Measurements from ENCODE around the gene CRYBA4.
"Not testable (repeated sequence)": the region's sequence is repeated elsewhere in the genome, so short reads cannot be mapped to it uniquely, and the experiment has no call there.

CRYBA4 gene

DNA sequence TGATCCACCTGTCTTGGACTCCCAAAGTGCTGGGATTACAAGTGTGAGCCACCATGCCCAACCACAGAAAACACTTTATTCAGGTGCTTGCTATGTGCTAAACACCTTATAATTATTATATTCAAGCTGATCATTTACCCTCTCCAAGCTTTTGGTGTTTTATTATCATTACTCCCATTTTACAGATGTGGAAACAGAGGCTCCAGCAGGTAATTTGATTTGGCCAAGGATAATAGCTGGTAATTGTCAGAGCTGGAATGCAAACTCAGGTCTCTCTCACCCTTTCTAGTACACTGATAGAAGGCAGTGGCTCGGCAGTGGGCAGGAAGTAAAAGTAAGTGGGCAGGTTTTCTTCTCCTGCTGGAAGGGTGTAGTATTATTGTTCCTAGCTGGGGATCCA lies 28.0 kb upstream of the CRYBA4 start:
- no peak for DNase-seq (ENCODE audit: low read depth in 1 of 2, low spot score in 1 of 2)

DNA sequence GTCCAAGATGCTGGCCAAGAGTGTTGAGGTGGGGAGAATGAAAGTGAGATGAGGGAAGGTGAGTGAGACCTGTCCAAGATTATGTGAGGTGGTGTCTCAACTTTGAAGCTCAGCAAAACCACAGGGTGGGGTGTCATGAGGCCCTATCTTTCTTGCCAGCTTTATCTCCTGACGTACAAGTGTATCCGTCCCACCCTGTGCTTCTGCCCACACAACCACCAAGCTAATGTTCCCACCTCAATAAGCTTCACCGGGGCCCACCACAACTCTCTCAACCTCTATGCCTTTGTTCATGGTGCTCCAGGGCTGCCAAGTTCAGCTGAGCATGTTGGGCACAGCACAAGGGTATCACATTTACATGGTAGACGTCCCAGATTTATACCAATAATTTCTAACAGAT lies 24.7 kb upstream of the CRYBA4 start:
- DNase-seq (ENCODE audit: low read depth in 1 of 2, low spot score in 1 of 2), result no peak

DNA sequence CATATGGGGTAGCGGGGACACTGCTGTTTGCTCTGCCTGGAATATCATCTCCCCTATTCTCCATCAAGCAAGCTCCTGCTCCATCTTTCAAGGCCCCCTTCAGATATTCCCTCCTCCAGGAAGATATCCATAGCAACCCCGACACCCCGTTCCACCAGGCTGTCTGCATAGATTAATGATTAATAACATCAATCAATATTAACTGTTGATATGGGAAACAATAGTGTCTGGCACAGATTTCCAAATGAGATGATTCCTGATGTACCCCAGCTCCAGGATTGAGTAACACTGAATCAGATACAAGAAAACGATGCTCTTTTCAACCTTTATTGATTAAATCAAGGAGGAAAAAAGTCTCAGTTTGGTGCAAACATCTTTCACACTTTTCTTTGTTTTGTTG lies 24.3 kb upstream of the CRYBA4 start:
- DNase-seq (ENCODE audit: low read depth in 1 of 2, low spot score in 1 of 2), result no peak

DNA sequence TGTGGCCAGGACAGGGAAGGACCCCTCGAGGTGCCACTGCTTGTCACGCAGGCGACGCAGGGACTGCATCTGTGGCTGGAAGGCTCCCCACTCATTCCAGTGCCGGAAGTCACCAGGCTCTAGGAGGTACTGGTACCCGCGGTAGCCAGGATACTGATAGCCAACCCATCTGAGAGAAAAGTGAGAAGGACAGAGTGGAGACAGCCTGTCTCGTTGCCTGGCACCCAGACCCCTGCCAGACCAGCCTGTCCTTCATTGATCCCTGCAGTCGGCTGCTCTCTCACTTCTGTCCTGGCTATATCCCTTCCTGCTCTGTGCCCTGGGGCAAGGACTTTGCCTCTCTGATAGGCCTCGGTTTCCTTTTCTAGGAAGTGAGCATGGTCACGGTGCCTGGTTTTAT lies 22.3 kb upstream of the CRYBA4 start:
- no peak for DNase-seq (ENCODE audit: low read depth in 1 of 2, low spot score in 1 of 2)

DNA sequence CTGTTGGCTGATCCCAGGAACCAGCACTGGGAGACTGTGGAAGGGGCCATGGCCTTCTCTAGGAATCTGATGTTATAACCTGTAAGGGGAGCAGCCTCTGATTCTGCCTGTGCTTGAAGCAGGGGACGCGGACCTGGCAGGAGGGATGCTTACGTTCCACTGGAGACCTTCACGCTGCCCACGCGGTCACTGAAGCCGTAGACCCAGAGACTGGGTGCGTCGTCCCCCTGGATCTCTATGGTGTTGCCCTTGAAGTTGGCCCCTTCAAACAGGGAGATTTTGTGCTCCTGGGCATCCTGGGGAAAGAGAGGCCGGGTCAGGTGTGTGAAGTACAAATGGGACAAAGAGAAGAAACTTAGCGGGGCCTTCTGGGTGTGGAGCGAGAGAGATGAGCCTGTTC lies 20.0 kb upstream of the CRYBA4 start:
- no peak for DNase-seq (ENCODE audit: low read depth in 1 of 2, low spot score in 1 of 2)

DNA sequence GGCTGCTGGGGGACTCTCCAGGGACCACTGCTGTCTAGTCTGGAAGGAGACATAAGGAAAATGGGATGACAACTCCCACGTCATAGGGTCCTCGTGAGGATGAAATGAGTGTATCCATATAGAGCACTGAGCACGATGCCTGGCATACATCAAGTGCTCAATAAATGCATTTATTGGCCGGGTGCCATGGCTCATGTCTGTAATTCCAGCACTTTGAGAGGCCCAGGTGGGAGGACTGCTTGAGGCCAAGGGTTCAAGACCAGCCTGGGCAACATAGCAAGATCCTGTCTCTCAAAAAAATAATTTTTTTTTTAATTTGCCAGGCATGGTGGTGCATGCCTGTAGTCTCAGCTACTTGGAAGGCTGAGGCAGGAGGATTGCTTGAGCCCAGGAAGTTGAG lies 19.6 kb upstream of the CRYBA4 start:
- DNase-seq (ENCODE audit: low read depth in 1 of 2, low spot score in 1 of 2), result no peak

DNA sequence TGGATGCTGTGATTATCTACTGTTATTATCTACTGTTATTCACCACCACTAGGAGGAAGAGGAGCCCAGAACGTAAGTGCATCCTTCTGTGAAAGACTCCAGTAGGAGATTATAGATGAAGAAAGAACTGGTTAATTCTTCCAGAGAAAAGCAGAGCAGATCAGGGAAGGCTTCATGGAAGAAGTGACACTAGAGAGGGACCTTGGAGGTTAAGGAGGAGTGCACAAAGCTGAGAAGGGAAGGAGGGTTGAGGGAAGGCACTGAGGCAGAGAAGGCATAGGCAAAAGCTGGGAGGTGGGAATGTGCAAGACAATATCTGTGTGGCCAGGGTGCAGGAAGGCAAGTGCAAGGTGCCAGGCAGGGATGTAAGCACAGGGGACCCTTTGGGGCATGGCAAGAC lies 17.4 kb upstream of the CRYBA4 start:
- no peak for DNase-seq (ENCODE audit: low read depth in 1 of 2, low spot score in 1 of 2)

DNA sequence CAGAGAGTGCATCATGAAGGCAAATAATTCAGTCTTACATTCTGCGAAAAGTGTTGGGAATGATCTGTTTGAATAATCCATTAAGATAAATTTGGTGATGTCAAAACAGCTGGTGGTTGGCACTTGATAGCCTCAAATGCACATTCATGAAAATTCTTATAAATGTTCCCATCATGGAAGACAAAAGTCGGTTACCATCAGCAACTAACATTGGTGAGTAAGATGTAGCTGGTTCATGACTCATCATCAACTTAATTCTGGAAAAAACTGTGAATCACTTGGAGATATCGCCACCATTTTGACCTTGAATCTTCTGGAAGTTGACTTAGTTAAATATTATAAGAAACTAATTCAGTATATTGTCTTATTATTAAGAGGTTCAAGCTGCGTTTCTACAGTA lies 15.2 kb upstream of the CRYBA4 start:
- DNase-seq (ENCODE audit: low read depth in 1 of 2, low spot score in 1 of 2), result no peak

DNA sequence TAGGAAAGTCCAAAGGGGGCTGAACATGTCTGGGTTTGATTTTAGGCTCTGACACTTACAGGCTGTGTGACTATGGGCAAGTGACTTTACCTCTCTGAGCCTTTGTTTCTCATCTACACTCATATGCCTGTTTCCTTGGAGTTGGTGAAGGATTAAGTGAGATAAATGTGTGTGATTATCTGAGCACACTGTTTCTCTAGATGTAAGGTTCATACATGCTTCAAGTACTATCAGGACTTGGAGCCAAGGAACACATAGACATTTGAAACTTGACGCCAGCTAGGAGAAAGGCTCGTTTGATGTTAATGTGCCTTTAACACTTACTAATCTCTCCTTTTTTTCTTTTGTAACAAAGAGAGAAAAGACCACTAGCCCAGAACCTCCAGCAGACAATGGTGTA lies 13.6 kb upstream of the CRYBA4 start:
- DNase-seq (ENCODE audit: low read depth in 1 of 2, low spot score in 1 of 2), result no peak

DNA sequence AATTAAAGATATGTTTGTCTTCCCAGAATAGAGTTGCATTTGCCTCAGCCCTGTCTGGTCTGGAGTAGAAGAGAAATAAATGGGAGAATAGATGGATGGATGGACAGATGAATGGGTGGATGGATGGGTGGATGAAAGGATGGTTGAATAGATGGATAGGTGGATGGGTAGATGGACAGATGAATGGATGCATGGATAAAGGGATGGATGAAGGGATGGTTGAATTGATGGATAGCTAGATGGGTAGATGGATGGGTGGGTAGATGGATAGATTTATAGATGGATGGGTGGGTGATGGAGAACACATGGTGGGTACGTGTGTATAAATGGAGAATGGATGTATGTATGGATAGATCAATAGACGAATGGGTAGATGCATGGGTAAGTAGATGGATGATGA lies 12.5 kb upstream of the CRYBA4 start:
- DNase-seq (ENCODE audit: low read depth in 1 of 2, low spot score in 1 of 2), result no peak

DNA sequence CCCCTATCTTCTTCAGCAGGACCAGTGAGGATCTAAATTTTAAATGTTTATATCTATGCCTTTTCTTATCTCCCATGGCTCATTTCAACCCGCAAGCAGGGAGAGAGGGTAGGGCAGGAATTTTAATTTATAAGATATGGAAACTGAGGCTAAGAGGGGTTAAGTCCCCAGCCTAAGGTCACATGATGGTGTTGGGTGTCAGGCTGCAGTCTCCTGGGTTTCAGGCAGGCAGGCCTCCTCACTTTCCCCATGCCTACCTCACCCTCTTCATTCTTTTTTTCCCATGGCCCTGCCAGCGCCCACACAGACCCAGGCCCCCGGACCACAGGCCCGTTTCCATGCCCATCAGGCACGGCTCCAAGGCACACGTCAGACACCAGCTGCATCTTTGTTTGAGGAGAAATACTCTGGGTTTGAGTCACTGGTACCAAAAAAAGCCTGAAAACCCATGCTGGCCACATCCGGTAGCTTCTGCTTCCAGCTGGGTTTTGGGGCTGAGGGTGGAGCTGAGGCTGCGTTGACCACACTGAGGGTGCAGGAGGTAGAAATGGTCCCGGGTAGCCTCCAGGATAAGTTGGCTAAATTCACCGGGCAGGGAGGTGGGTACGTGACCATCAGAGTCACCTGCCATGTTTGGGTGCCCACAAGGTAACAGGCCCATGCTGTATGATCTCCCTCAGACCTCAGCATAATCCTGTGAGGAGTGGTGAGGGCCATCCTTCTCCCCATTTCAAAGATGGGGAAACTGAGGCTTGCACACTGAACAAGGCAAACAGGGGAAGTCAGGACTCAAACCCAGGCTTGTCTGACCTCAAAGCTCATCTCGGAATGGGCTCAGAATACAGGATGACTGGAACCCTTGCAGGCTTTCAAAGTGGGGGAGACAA lies 11.4 kb upstream of the CRYBA4 start:
- no peak for DNase-seq (ENCODE audit: low read depth in 1 of 2, low spot score in 1 of 2)

DNA sequence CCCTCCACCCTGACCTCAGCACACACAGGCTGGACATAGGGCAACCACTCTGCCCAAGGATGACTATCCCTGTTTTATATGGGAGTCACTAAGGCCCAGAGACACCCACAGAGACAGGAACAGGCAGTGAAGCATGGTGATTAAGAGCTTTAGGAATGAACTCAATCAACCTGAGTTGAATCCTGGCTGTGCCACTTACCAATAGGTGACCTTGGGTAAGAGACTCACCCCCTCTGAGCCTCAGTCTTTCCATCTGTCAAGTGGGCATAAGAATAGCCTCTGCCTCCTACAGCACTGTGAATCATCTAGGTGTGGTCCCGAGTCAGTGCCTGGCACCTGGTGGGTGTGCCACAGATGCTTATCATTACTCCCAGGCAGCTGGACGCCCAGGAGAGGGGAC lies 10.8 kb upstream of the CRYBA4 start:
- DNase-seq (ENCODE audit: low read depth in 1 of 2, low spot score in 1 of 2), result no peak

DNA sequence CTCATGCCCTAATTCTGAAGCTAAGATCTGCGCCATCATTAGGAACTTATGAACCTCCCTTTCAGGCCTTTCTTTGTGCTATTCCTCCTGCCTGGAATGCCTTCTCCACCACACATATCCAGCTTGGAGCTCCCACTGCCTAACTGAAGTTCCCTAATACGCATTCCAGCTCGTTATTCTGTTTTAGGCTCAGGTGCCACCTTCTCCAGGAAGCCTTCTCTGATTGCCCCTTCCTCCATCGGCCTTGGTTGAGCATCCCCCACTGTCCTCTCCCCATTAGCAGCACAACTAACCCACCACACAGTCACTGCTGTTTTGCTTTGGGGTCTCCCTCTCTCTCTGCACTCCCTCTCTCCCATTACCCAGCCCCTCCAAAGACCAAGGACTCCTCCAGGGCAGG lies 9.1 kb upstream of the CRYBA4 start:
- no peak for DNase-seq (ENCODE audit: low read depth in 1 of 2, low spot score in 1 of 2)

DNA sequence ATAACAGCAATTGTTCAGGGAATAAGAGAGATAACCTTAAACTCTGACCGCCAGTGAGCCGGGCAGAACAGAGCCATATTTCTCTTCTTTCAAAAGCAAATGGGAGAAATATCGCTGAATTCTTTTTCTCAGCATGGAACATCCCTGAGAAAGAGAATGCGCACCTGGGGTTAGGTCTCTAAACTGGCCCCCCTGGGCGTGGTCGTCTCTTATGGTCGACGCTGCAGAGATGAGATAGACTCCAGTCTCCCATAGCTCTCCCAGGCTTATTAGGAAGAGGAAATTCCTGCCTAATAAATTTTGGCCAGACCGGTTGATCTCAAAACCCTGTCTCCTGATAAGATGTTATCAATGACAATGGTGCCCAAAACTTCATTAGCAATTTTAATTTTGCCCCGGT lies 8.0 kb upstream of the CRYBA4 start:
- not testable (repeated sequence) for DNase-seq (ENCODE audit: low read depth in 1 of 2, low spot score in 1 of 2)

DNA sequence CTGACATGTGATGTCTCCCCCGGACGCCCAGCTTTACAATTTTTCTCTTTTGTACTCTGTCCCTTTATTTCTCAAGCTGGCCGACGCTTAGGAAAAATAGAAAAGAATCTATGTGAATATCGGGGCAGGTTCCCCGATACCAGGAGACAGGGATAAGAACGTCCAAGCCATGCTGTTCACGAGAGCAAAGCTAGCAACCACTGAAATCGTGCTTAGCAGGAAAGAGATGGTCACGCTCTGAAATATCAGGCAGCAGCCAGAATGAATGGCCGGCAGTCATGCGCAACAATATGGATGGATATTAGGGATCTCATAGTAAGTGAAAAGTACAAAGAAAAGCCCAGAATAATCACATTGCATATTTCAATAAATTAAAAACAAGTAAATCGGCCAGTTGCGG lies 7.4 kb upstream of the CRYBA4 start:
- DNase-seq (ENCODE audit: low read depth in 1 of 2, low spot score in 1 of 2), result no peak

DNA sequence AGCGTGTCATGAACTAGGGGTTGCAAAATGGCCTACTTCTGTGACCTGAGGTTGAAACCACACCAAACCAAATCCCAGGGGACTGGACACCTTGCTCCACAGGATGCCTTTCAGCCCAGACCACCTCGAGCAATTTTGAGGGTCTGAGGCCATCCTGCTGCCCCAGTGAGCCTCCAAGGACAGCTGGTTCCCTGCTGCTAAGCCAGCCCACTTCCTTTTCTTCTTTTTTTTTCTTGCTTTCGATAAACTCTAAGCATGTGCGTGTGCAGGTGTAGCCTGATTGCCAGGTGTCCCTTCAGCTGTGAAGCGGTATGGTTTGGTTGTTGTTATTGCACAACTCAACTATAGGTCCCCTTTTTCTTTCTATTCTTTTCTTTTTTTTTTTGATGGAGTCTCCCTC lies 6.6 kb upstream of the CRYBA4 start:
- no peak for DNase-seq (ENCODE audit: low read depth in 1 of 2, low spot score in 1 of 2)

DNA sequence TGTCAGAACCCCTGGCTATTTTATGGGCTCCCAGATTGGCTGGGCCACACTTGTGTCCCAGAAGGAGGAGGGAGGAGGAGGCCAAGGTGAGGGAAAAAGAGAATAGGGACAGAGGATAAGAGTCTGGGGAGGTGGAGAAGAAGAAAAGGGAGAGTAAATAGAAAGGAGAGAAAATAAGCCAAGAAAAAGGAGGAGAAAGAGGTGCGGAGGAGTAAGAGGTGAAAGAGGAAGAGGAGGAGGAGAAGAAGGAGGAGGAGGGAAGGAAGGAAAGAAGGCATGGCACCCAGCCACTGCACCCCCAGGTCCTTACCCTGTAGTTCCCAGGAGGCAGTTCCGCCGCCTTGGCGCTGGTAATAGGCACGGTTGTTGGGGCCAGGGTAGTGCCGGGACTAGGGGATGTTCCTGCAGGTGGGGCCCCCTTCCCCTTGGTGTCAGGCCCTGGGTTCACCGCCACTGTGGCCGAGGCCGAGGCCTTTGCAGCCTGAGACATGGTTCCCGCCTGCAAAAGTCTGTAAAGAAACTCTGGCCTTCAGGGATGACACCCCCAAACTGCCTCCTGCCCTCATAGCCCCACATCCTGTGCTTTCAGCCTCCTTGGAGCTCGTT lies 5.8 kb upstream of the CRYBA4 start:
- DNase-seq (ENCODE audit: low read depth in 1 of 2, low spot score in 1 of 2), result no peak

DNA sequence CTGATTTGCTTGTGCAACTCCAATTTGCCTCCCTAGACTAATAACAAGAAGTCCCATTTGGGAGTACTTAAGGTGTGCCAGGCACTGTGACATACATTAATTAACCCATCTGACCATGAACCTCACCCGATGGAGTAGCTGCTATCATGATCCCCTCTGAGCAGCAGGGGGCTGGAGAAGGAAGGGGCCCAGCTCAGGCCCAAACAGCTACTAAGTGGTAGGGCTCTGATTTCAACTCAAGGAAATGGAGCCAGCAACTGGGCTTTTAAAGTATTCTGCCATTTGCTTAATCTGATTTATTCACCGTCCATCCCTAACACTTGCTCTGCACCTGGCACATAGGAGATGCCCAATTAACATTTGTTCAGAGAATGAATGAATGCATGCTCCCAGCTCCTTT lies 5.1 kb upstream of the CRYBA4 start:
- no peak for DNase-seq (ENCODE audit: low read depth in 1 of 2, low spot score in 1 of 2)

DNA sequence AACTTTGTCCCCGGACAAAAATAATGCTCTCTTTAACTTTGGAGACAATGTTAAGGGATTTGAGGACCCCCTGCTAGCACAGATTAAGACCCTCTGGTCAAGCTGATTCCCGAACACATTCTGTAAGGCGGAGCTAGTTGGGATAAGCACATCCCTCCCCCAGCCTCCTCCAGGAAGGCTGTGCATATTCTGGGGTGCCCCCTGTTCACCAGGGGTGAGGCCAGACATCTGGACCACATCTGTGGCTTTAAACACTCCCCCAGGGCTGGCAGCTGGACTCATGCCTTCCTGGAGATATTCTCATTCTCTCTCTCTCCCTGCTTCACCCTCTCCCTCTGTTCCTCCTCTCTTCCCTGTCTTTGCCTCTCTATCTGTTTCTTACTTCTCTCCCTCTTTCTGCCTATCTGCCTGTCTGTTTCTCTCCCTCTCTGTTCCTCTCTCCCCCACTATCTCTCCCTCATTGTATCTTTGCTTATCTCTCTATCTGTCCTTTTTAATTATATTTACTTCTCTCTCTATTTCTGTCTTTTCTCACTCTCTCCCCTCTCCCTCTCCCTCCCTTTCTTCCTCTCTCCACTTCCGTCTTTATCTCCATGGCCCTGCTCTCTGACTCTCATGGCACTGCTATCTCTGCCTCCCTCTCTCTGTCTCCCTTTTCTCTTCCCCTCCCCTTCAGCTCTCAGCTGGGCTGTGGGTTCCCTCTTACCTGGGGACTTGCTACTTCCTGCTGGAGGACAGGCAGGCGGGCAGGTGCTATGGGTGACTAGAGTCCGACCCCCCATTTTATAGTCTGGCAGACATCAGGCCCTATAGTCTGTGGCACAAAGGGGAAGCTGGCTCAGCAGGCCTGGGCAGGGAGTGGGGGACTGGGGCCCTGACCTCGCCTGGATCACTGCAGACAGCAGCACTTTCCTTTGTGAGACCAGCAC lies 4.2 kb upstream of the CRYBA4 start, which contains the start of gene CRYBB1:
CRYBB1 (minus strand) TSS at position 757 of the 929 bp plus-strand sequence. CDS start 1,708 bp downstream, outside the sequence.
- DNase-seq (ENCODE audit: low read depth in 1 of 2, low spot score in 1 of 2), result no peak

DNA sequence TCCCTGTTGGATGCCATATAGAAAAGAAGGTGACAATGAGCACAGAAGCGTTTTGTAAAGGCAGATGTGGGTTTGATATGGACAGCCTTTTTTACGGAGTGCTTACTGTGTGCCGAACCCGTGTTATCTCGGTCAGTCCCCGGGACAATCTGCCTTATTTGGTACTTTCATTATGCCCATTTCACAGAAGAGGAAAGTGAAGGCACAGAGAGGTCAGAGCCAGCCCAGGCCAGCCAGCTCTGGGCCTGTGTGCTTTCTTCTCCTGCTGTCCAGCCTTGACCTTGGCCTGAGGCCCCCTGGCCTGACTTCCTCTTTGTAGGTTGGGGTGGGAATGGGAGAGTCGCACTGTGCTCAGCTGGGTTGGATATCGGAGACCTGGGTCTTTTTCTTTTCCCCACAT lies 3.3 kb upstream of the CRYBA4 start:
- DNase-seq (ENCODE audit: low read depth in 1 of 2, low spot score in 1 of 2), result no peak

DNA sequence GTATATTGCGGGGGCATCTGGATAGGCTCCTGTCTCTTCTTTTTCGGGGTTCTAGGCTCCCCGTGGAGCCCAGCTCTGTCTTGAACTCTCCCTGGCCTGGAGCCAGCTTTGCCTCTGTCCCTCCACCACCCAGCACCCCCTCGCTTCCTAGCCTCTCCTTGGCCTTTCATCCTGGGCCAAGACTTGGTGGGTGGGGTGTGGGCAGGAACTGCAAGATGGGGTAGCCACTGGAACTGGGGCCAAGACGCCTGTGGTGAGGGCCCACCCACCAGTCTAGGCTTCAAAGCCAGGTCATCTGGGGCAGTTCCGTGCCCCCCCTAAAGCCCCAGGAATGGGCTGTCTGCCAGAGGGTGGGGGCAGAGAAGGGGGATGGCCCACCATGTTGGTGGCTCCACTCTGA lies 2.3 kb upstream of the CRYBA4 start:
- no peak for DNase-seq (ENCODE audit: low read depth in 1 of 2, low spot score in 1 of 2)

DNA sequence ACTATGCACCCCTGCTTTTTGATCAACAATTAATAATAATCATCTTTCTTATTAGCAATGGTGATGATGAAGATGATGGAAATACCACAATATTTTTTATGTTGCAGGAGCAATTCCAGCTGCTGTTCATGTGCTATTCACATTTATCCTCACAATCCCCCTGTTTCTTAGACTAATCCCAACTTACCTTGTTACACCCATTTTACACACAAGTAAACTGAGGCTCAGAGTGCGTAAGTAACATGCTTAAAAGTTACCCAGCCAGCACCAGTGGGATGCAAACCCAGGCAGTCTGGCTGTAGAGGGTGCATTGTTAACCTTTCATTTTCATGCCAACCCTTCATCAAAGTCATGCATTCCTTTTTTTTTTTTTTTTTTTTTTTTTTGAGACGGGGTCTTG lies 1.6 kb upstream of the CRYBA4 start:
- no peak for DNase-seq (ENCODE audit: low read depth in 1 of 2, low spot score in 1 of 2)
